GM18505 (cell line): ENCODE measurements around the gene SPOPL.

Experiments
- ATAC-seq: cut with Tn5 transposase; IDR thresholded peaks from one replicate; pipeline ENCODE4 v1.9.1; 2021; ENCODE audit not compliant: unreplicated experiment
- POLR2A ChIP-seq: IDR thresholded peaks from 4 replicates; pipeline ENCODE4 v1.6.1; 2011; ENCODE audit warnings: borderline replicate concordance; ENCODE audit not compliant: insufficient read depth, insufficient read length; ENCODE audit errors: extremely low read depth

SPOPL gene

DNA sequence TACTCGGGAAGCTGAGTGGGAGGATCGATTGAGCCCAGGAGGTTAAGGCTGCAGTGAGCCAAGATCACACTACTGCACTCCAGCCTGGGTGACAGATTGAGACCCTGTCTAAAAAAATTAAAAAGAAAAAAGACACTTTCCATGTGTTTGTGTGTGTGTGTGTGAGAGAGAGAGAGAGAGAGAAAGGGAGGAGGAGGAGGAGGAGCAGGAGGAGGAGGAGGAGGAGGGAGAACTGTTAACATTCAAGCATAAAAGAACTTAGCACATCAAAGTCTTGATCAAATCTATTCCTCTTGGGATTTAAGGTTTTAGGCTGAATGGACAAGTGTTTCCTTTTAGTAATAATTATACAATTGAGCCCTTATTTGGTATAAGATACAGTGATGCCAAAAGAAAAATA is 75.5 kb downstream of the SPOPL start:
- TF ChIP-seq POLR2A = no peak
- no peak for ATAC-seq

DNA sequence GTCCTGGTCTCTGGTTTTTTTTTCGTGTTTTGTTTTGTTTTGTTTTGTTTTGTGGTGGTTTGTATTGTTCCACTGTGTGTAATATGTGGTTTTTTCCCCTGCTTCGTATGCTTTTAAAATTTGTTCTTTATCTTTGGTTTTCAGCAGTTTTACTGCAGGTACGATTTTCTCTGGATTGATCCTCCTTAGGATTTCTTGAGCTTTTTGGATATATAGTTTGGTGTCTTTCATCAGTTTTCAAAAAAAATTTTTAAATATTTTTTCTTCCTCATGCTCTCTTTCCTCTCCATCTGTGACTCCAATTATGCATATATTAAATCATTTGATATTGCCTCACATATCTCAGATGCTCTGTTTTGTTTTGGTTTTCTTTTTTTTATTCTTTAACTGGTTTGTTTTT is 78.0 kb downstream of the SPOPL start:
- no peak for TF ChIP-seq POLR2A
- ATAC-seq = no peak

DNA sequence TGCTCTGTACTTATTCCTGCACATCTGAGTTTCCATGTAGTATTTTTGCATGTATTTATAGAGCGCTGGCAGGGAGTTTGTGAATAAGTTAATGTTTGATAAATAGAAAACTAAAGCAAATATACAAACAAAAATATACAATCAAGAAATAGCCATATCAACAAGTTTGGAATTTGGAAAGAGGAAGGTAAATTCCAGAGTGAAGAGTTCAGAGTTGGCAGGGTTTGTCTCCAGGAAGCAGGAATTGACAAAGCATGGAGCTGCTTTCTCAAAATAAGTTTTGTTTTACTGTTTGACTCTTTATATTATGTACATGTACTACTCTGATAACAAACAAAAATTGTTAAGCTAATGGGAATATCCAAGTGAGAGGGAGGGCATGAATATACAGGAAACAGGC is 80.3 kb downstream of the SPOPL start:
- no peak for ATAC-seq
- TF ChIP-seq POLR2A = no peak

DNA sequence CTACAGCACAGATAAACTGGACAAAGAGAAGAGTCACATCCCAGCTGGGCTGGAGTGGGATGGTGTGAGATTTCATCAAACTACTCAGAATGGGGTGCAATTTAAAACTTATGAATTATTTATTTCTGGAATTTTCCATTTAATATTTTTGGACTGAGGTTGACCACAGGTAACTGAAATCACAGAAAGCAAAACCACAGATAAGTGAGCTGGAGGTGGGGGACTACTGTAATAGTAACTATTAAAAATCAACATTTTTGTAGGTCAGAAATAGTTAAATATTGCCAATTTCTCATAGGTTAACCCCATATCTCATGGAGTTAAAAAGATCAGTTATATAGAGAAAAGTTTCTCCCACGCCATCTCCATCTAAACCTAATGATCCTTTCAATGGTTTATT is 88.1 kb downstream of the SPOPL start:
- ATAC-seq = no peak
- TF ChIP-seq POLR2A = no peak

DNA sequence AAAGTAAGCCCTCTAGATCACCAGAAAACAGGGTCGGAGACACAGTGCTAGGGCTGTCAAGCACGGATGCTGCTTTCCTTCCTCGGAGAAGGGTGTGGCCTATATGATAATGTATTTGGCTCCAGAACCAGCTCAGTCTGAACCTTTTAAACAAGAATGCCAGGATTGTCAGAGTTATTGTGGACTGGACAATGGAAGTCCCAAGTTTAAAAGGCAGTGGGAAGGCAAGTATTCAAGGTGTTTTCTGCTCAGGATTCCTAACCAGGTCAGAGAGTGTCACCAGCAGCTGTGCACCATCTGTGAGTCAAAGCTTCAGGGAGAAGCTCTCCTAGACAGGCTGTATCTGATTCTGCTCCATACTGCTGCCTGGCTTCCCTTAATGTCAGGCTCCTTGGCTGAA is 94.8 kb downstream of the SPOPL start:
- TF ChIP-seq POLR2A = no peak
- no peak for ATAC-seq

DNA sequence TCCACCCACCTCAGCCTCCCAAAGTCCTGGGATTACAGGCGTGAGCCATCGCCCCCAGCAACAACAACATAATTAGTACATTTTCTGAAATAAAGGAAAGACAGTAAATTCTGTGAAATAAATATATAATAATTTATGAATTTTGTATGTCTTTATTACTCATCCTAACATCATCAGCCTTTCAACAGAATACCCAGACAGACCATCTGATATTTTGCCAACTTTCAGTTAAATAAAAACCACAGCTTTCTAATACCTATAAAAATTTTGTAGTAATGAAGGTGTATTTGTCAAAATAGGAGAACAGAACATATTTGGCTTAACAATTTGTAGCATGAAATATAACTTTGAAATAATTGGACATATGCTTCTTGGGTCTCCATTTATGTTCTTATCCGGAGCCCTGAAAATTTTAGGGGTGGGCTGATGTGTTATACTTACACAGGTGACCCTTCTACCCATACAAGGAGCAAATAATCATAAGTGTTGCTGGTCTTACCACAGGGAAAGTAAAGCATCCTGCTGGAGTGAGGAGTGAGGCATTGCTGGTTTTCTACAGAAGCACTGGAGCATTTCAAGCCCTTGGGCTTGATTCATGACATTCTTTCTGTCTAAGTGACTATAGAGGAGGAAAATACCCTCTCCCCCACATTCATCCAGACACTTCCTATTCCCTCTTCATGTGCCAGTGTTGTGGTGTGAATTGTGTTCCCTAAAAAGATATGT is 99.3 kb downstream of the SPOPL start:
- TF ChIP-seq POLR2A = no peak
- ATAC-seq = no peak

DNA sequence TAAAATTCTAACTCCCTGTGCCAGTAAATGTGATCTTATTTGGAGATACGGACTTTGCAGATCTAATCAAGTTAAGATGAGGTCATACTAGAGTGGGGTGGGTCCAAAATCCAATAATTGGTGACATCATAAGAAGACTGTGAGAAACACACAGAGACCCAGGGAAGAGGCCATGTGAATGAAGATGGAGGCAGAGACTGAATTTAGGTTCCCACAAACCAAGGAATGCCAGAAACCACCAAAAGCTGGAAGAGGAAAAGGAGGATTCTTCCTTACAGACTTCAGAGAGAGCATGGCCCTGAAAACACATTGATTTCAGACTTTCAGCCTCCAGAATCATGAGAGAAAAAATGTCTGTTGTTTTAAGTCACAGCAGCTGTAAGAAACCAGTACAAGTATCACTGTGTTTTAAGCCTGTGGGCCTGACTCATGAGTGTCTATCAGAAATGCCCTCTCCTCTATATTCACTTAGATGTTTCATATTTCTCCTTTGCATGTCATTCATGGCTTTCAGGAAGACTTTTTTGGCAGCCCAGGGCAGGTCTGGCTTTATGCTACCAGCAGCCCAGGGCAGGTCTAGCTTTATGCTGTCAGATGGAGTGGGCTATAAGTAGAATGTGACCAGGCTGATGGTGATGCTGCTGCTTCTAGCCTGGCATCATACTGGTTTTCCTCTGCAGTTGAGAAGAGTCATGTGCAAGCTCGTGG is 100.0 kb downstream of the SPOPL start:
- no peak for ATAC-seq
- no peak for TF ChIP-seq POLR2A

DNA sequence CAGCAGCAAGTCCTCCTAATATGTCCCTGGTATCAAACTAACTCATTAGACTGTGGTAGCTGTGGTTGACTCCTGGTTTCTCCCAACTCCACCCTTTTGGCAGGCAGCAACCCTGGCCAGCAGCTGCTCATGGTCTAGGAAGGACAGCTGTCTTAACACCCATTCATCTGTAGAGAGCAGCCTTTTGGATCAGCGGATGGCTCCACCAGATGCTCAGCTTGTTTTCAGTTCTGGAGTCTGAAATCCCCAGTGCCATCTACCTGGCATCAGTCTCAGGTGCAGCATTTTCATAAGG is 100.5 kb downstream of the SPOPL start:
- TF ChIP-seq POLR2A = no peak
- ATAC-seq = no peak

DNA sequence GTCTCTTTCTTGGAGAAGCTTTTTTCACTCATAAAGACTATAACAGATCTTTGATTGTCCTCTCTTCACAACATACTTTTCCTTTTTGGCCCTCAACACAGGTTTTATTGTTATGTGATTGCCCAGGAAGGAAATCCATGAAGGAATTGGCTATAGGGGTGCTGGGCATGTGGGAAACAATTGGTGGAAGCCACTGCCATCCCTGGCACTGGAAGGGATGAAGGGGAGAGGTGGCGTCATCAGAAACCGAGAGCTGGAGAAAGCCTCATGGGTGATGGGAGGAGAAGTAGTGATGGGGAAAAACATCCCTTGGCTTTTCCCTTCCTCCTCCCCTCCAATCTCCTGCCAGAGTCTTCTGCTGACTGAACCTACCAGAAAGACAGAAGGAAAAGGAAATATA is 106.2 kb downstream of the SPOPL start:
- ATAC-seq = no peak
- TF ChIP-seq POLR2A = no peak

DNA sequence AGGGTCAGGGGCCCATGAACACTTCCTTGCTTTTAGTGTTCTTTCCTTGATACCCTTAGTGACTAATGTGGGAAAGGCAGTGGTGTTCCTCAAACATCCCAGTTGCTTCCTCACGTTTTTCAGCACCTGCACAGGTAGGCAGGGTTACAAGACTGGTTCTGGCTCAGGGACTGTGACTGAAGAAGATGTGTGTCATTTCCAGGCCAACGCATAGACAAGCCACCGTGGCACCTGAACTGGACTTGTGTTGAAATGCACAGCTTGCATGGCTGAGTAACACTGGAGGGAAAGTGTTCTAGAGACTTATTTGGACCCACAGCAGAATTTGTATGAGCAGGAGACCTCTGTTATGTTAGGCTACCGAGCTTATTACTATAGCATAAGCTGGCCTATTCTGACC is 107.9 kb downstream of the SPOPL start:
- ATAC-seq = no peak
- no peak for TF ChIP-seq POLR2A

DNA sequence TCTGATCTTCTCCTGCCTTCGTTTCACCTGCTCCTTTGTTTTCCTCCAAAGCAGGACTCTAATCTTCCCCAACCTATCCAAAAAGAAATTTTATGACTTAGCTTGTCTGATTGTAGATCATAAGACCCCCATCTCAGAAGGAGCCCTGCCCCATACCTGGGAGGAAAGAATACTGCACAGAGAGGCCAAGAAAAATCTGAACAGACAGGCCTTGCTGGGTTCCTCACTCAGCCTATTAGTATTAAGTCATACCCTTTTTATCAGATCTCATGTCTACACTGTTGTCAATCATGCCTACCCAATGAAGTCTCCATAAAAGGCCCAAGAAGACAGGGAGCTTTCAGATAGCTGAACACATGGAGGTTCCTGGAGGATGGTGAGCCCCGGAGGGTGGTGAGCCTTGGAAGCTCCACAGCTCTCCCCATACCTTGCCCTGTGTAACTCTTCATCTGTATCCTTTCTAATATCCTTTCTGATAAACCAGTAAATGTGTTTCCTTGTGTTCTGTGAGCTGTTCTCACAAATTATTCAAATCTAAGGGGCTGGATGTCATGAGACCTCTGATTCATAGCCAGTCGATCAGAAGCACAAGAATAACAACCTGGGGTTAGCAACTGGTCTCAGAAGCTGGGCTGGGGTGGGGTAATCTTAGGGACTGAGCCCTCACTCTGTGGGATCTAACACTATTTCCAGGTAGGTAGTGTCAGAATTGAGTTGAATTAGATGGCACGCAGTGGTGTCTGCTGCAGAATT is 108.8 kb downstream of the SPOPL start:
- TF ChIP-seq POLR2A = no peak
- no peak for ATAC-seq

DNA sequence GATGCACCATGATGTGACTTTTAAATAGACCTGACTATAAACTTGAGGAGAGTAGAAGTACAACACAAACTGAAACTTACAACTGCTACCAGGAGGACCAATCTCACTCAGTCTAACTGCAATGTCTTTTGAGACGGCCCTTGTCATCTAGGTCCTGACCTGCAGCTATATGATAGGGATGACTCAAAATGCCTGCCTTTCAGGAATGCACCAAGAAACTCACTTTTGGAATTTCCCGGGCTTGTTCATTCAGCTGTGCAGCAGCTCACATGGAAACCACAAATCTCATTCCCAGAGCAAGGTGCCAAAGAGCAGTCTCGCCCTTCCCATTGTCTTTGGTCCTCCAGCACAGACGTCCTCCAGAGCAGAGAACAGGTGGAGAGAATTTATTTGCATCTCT is 113.7 kb downstream of the SPOPL start:
- ATAC-seq = no peak
- TF ChIP-seq POLR2A = no peak

DNA sequence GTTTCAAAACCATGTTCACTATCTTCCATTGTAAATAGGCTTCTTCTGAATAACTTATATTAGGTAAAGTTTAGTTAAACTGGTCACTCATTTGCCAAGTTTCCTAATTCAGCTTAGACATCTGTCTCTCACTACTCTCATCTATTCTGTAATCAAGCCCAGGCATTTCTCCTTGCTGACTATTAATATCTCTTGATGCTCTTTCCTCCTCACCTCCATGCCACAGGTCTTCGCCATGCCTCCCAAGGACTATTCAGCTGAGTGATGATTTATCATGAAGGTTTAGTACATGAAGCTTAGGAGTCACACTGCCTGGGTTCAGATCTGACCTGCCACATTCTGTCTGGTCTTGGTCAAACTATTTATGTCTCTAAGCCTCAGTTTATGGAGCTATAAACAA is 115.5 kb downstream of the SPOPL start:
- TF ChIP-seq POLR2A = no peak
- no peak for ATAC-seq

DNA sequence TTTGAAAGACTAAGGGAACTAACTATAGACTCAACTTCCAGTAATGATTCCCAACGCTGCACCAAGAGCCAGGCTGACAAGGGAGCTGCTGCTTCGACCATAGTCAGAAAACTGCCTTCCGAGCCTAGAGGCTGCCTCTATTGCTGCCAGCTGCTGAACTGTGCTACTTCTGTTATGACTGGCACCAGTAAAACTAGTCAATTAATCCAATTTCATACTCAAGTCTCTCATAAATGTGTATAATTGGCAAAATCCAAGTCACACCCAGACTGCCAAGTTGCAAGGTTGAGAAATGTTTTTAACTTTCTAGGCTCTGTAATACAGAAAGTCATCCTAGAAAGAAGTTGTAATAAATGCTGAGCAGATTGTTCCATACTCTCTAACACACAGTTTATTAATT is 117.4 kb downstream of the SPOPL start:
- TF ChIP-seq POLR2A = no peak
- no peak for ATAC-seq

DNA sequence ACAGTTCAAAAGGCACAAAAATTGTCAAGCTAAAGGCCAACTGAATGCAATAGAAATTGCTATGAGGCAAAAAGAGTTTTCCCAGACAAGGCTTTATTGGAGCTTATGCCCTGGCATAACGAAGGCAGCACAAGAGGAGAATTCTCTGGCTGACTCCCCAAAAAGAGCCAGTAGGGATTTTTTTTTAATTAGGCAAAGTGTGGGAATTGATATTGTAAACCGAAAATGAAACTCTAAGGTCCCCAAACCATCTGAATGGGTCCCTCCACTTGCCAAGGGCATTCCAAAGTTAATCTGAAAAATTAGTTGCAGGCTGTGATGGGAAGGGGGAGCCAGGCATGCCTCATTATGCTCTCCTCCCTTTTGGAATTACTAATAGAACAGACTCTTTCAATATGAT is 118.9 kb downstream of the SPOPL start:
- no peak for ATAC-seq
- TF ChIP-seq POLR2A = no peak

DNA sequence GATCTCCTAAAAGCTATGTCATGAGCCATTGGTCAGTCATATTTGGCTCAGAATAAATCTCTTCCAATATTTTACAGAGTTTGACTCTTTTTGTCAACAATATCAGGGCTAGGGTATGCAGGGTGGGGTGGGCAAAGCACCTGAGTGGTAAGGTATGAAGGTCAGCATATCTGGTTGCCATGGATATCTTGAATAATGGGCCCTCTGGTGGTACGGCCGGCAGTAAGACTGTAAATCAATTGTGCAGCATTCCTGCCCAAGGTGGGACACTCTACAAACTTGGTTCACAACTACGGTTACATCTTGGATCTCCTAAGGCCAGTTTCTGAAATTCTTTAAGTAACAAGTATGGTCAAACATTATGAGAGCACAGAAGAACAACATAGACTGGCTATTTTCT is 119.6 kb downstream of the SPOPL start:
- TF ChIP-seq POLR2A = no peak
- ATAC-seq = no peak
